GM18520 (cell line): Measurements from ENCODE around the gene HMGB4.

ENCODE experiments used
- ATAC-seq: cut with Tn5 transposase; IDR thresholded peaks from one replicate; pipeline ENCODE4 v1.9.1; 2021; ENCODE audit not compliant: unreplicated experiment

HMGB4 gene

GRCh38 chr1:33848205-33848937, 15.5 kb upstream of the HMGB4 start:
- ATAC-seq = no peak

- no peak for ATAC-seq
Observed at GRCh38 chr1:33849211-33849610, 14.7 kb upstream of the HMGB4 start.

GRCh38 chr1:33850481-33850880, 13.4 kb upstream of the HMGB4 start:
- no peak for ATAC-seq

DNA sequence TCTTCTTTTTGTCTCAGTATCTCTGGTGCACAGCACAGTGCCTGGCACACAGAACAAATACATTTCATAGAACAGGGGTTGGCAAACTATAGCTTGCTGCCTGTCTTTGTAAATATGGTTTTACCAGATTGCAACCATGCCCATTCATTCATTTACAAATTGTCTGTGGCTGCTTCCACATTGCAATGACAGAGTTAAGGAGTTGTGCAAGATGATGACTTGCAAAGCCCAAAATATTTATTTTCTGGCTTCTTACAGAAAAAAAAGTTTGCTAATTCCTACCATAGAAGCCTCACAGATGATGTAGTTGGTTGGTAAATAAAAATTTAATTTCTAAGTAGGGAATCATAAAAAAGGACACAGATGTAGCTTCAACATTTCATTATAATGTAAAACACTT, 11.2 kb upstream of the HMGB4 start:
- no peak for ATAC-seq

GRCh38 chr1:33853431-33853830, 10.4 kb upstream of the HMGB4 start:
- no peak for ATAC-seq

DNA sequence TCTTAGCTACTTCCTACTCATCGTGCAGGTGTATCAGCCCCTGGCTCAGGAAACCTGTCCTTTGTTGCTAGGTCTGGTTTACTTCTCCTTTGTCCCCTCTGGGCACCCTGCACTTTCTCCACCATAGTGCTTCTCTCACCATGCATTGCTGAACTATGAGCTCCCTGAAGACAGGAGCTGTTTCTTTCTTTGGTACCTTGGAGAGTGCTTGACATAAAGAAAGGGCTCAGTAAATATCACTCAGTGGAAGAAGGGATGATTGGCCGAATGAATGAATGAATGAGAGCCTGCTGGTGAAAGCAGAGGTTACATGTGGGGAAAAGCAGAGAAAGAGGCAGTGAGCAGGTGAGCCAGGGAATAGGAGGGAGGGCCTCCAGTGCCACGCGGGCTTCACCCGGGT, 9.8 kb upstream of the HMGB4 start:
- no peak for ATAC-seq

GRCh38 chr1:33860671-33861070, 3.2 kb upstream of the HMGB4 start:
- no peak for ATAC-seq

GRCh38 chr1:33864460-33865389, 846 bp downstream of the HMGB4 start:
- no peak for ATAC-seq

- no peak for ATAC-seq
Observed at GRCh38 chr1:33866281-33866680, 2.4 kb downstream of the HMGB4 start.

GRCh38 chr1:33867684-33868083, 3.8 kb downstream of the HMGB4 start:
- no peak for ATAC-seq

DNA sequence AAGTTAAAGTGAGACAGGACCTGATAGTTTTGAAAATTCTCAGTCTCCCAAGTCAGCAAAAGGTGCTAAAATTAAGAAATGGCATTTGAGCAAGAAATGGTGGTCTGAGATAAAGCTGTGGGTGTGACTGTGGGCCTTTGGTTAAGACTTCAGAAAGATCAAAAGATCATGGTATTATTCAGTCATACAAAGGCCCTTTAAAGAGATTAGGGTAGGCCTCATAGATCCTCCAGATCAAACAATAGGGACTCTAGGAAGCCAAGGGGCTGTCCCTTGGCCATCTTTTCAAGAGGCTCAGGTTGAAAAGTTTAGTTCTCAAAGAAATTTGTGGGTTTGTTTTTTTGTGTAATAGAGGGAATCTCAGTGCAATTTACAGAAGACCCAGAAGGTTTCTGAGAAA, 8.4 kb downstream of the HMGB4 start:
- ATAC-seq = no peak

- ATAC-seq = no peak
Observed at GRCh38 chr1:33872683-33873082, 8.8 kb downstream of the HMGB4 start.

DNA sequence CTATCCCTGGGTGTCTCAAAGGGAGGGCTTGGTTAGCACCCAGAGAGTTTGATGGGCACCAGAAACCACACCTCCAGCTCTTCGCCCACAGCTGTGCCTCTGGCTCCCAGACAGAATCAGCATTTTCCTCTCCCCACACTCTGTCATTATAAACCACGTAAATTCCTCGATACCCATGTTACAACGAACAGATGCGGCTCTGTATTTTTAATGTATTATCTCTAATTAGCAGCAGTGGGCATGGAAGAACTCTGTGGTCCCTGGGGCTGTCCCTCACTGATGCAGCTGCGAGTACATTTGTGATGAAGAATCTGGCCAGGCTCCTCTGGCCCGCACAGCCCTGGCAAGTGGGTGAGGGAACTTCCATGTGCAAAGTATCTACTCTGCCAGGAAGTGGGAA, 10.8 kb downstream of the HMGB4 start:
- no peak for ATAC-seq

DNA sequence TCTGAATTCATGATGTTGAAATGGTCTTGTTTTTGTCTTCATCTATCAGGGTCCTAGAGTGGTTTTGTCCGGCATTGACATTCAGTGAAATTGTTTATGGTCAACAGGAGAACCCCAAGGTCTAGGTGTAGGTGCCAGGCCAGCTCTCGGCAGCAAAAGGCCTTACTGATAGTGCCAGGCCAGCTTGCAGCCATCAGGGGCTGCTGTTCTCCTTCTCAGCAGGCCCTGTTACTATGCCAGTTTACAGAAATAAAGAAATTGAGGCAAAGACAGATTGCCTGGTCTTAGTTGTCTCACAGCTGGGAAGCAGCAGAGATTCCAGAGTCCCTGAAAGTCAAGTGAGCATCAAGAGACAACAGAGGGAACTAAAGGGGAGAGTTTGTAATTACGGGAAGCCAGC, 12.0 kb downstream of the HMGB4 start:
- ATAC-seq = no peak

- no peak for ATAC-seq
Observed at GRCh38 chr1:33876970-33877650, 13.2 kb downstream of the HMGB4 start.

DNA sequence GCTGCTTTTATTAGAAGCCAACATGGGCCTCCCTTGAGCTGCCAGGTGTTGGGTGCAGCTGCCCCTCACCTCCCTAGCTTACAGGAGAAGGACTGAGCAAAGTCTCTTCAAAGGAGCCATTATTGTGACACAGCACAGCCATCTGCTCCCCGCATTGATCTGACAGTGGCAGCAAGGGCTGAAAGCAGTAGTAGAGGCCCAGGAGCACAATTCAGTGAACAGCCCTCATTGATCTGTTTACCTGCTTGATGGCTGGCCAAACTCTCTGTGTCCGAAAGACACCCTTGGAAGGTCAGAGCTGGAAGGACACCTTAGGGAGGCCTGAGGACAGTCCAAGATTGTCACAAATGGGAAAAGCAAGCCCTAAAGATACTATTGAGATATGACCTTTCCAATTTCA, 14.5 kb downstream of the HMGB4 start:
- ATAC-seq = no peak

GRCh38 chr1:33880305-33880704, 16.4 kb downstream of the HMGB4 start:
- no peak for ATAC-seq

- ATAC-seq = no peak
Observed at GRCh38 chr1:33886496-33886895, 22.6 kb downstream of the HMGB4 start.

- no peak for ATAC-seq
Observed at GRCh38 chr1:33893147-33893830, 29.4 kb downstream of the HMGB4 start.

DNA sequence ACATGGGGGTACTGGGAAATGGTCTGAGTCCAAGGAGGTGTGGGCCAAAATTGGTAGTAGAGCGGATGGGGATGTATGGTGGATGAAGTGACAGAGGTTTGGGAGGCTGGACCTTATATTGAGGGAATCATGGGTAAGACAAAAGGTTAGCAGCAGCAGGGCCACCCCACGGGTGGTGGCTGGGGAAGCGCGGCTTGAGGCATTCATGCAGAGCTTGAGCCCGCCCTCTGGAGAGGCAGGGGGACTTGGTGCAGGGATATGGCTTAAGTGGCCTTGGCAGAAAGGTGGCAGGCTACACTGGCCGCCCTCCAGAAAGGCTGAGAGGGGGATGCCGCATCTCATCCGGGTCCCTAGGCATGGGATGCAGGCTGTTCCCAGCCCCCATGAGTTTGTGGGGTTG, 31.5 kb downstream of the HMGB4 start:
- no peak for ATAC-seq

GRCh38 chr1:33895976-33896375, 32.1 kb downstream of the HMGB4 start:
- ATAC-seq = no peak
